Measurements from ENCODE around the gene SLBP.
A peak's percentile ranks its signal among the peaks of the same experiment; 100 is the strongest.

SLBP gene

DNA sequence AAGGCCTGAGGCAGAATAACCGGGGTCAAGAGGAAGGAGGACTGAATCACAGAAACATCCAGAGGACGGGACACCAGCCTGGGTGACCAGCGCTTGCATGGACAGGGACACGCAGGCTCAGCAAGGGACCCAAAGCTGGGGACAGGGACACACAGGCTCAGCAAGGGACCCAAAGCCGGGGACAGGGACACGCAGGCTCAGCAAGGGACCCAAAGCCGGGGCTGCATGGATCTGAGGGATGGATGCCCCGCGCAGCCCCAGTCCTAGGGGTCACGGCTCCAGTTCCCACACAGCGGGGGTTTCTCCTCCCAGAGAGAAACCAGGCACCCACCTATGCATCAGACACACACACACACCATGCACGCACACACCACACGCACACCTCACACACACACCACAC is 60.5 kb downstream of the SLBP start:
- no peak for DNase-seq

- DNase-seq, result no peak
Observed at GRCh38 chr4:1648962-1649361, 63.2 kb downstream of the SLBP start.

- no peak for DNase-seq
Observed at GRCh38 chr4:1647432-1647831, 64.7 kb downstream of the SLBP start.

GRCh38 chr4:1646690-1647089 is 65.4 kb downstream of the SLBP start:
- DNase-seq, result no peak

DNA sequence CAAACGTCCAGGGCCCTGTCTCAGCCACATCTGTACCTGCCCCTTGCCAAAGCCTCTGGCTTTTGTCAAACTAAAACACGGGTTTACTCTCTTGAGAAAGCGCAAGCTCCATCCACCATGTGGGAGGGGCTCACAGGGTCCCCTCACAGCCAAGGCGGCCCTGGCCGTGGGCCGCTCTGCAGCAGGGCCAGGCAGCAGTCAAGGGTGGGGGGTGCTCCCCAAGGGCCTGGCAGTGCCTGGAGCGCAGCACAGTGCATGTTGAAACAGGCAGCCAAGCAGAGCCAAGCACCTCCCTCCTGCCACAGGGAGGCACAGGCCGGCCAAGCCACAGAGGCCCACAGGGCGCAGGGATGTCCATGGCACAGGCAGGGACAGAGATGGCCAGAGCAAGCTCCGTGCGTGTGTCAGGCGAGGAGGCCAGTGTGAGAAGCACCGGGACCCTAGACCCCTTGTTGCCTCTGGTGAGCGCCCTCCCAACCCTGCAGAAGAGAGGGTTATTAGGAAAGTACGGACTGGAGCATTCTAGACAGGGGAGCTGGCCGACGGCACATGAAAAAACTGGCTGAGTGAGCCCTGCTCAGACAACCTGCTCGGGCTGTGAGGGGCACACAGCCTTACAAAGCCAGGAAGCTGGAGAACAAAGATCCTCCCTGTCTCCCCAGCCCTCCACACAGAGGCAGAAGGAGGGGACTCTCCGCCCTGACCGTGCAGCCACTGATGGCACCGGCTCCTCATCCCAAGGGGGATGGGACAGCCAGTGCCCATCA is 67.0 kb downstream of the SLBP start:
- peak in 13 of 14 donors; percentile 43 to 87 (median 76) for DNase-seq

- DNase-seq, result peak in 1 of 14 donors; percentile 40
Observed at GRCh38 chr4:1643971-1644735, 68.0 kb downstream of the SLBP start.
